ENCODE data around the gene TAL1.

The TAL1 gene

DNA sequence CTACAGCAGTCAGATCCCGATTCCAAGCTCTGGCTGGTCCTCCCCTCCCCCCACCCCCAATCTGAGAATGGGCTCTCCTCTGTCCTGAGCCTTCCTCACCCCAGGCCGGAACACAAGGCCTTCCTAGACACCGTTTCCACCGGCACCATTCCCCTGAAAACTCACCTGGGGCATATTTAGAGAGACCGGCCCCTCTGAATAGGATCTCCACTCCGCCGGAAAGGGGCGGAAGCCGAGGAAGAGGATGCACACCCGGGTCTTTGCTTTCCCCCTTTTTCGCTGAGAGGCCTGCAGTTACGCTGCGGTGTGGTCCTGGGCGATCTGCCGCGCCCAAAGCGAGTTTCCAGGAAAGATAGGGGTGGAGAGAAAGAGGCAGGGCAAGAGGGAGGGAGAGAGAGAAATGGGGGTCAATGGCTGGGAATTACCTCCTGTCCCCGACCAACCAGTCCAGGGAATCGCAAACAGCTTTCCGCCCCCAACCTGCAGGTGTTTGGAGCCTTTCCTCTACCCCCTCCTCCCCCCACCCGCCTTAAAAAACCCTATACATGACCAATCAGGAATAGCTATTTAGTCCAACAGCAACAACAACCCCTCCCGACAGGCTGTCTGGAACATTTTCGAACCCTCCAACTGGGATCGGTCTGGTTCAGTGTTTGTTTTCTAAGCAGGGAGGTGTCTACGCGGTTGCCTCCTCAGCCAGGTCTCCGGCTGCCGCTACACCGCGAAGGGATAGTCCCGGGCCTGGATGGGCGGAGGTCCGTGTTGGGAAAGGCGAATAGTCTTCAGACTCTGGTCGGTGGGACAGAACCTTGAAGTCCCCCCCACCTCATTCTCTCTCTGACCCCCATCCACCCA, 2.8 kb downstream of the TAL1 start:
- DNase-seq (ENCODE audit: low spot score), result no peak

DNA sequence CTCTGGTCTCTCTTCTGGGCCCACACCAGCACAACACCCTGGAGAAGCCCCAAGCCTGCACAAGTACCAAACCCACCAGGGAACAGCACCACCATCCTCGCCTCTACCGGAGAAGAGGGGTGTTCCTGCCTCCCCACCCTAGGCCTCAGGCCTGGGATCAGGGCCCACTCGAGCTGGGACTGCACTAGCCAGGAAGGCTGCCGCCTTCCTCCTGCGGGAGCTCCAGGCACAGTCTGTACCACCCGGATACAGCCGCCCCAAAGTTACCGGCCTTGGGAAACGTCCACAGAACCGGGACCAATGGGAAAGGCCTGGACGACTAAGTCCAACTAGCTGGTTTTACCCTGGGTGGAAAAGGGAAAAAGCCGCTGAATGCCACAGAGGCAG, 3.4 kb downstream of the TAL1 start:
- DNase-seq (ENCODE audit: low spot score), result no peak

DNA sequence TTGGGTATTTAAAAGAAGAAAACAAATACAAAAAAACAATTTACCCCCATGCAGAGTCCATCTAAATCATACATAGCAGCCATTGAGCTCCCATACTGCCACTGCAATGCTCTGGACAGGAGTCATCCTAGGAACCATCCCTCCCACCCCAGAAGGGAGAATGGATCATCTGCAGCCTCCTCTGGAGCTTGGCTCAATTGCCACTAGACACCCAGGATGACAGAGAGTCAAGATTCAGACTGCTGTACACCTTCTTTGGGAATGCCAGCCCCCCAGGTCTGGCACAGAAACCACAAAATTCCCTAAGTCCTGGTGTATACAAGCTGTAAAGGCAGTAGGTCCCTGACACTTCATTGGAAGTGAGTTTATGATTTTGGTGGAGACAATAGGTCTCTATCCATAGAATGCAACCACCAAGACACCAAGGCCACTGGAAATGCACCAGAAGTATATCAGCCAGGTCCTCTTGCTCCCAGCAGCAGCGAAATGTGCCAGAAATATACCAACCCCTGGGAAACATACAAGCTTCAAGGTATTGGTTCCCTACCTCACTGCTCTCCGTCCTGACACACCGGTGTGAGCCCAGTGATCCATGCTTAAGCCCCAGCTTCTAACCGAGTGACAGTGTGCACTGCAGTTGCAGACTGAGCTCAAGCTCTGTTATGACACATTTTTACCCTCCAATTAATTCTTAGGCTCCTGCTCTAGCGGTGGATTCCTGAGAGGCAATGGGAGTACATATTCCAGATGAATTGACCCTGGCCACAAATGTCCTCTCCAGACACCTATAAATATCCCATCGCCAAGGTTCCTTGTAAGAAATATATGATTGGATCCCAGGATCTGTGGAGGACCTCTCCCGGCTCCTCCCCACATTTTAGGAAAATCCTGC, 4.4 kb downstream of the TAL1 start:
- DNase-seq (ENCODE audit: low spot score), result no peak

DNA sequence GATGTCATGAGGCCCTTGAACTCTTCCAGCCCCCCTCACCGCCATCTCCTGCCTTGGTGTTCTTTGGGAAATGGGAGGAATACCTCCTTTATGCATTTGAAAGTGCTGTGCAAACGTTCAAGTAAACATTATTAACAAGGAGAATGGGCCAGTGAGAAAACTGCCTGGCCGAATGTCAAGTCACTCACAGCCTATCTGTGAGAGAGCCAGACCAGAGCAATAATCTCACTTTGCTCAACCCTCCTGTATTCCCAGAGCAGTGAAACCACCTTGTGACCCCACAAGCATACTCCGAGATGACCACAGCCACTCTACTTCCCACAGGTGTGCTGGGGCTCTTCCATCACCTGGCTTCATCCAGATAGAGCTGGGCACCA, 5.2 kb downstream of the TAL1 start:
- no peak for DNase-seq (ENCODE audit: low spot score)

DNA sequence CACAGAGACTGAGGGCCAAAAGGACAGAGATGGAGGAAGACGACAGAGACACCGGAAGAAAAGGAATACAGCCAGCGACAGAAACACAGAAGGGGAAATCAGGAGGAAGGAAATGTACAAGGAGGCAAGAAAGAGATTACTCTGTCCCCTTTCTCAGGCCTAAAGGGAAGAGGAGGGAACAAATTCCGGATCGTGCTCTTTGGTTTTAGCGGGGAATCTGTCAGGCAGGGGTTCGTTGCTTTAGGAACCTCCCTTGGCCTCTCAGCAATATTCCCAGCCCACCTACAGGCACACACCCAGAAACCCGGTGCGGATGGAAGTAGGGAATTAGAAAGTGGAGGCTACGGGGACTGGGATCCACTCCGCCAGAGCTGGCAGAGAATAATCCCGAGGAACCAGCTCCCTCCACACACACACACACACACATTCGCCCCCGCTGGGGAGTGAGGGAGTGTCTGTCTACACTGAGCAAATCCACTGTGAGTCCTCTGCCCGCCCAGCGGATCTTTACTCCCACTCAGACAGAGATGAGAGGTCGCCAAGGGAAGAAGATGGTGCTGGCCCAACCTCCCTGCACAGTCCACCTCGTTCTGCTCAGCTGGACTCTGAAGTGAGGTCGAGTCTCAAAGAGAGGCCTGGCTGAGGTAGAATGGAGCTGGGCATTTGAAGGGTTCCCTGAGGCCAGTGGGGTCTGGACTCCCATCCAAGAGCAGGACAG, 5.7 kb downstream of the TAL1 start:
- DNase-seq (ENCODE audit: low spot score), result no peak

DNA sequence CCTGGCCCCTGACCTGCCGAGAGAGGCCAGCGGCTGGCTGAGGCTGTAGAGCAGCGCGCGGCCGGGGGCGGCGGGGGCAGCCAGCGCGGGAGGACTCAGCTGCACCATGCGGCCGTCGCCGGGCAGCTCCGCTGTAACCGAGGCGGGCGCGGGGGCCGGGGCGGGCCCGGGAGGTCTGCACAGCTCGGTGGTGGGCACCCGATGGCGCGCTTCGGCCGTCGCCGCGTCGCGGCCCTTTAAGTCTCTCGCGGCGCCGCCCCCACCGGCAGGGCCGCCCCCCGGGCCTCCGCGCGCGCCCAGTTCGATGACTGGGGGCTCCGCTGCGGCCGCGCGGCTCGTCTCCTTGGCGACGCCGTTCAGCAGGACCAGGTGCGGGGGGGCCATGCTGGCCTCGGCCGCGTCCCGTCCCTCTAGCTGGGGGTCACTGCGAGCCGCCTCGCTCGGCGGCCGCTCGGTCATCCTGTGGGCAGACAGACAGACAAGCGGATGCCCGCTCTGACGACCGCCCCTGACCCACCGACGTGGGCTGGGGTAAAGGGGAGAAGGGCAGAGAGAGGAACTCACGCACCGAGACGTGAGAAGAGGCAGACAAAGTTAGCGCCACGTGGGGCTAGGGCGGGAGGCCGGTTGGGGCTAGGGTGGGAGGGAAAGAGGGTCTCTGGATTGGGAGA, 6.5 kb downstream of the TAL1 start:
- no peak for DNase-seq (ENCODE audit: low spot score)

DNA sequence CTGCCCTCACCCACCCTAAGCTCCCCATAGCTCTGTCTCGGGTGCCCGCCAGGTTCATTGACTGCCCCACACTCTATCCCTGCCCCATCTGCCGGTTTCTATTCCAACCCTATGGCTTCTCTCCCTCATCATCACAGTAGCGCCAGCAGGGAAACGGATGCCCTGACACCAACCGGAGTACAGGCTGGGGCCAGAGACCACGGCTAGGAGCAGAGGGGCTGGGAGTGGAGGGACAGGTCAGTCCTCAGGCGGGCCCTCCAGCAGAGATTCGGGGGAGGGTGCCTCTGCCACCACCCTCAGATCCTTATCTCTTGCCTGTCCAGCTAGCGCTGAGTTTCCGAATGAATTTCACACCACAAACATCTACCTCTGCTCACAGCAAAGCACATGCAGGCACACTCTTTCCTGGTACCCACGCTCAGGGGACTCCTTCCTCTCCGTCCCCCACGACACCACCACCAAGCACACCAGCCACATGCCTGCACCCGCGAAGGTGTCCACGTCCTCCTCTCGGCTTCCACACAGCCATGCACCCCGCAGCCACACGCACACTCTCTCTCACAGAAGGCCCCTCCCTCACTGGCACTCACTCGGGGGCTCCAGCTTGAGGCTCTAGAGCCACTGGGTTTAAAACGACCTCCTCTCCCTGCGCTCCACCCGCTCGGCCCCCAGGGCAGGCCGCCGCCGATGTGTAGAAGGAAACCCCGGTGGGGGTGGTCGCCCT, 7.2 kb downstream of the TAL1 start:
- DNase-seq (ENCODE audit: low spot score), result no peak

DNA sequence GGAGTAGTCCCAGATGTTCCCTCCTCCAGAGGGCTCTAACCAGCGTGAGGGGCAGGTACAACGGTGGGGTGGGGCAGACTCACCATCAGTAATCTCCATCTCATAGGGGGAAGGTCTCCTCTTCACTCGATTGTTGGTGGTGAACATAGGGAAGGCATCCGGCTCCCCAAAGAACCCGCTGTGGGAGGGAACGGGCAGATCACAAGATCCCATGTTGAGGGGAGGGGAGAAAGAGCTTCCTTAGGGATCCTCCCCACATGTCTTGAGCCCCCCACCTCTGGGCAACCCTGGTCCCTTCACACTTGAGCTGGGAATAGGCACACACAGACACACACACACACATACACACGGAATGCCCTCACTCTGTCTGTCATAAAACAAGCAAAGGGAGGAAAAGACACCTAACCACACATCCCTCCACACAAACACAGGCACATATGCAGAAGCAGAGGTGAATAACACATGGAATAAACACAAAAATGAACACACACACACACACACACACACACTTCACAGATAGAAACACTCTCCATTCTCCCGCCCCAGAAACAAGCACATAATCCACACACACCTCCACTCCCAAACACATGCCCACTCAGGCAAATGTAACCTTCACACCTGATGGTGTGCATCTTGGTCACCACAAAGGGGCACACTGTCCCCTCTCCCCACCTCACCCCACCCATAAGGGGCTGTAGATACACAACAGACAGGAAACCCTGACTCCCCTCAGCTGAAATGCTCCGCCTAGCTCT, 7.9 kb downstream of the TAL1 start:
- DNase-seq (ENCODE audit: low spot score), result no peak

DNA sequence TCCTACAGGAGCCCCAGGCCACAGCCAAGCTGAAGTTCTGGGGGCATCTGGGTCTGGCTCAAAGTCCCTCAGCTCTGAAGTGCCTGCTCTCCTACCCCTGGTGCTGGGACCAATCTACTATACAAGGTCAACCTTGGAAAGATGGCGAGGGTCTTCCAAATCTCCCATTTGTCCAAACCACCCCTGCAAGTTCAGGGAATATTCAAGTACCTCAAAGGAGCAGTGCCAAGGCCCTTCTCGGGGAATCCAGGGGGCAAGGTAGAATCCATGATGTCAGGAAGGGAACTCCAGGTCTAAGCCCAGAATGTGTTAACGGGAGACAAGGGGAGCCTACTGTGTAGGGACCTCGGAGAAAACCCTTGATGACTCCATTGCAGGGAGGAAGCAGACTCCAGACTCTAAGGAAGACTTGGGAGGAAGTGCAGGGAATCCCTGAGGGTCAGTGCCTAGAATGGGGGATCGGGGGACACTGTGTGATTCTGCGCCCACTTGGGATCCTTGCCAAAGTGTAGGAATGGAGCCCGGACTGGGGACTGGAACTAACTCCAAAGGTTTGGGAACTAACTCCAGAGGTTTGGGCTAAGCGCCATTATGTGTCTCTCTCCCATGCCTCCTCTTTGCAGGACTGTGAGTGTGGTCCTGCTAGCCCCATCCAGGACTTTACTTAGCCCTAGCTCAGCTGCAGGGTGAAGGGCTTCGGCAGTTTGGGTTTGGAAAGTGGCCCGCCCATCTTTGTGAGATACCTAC, 8.7 kb downstream of the TAL1 start:
- no peak for DNase-seq (ENCODE audit: low spot score)

DNA sequence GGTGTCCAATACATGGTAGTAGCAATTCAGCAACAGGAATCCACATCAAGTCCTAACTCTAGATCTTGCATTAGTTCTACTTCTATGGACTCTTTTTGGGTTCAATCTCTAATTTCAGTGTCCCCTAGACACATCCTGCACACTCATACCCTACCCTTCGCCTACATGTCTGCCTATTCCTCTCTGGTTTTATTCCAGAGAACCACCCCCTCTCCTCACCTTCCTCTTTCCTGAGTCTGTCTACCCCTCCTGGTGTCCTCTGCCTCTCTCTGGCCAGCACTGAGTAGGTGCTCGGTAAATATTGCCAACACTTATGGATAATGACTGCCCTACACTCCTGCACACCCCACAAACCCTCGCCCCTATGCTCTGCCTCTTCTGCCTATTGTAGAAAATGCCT, 9.5 kb downstream of the TAL1 start:
- no peak for DNase-seq (ENCODE audit: low spot score)

DNA sequence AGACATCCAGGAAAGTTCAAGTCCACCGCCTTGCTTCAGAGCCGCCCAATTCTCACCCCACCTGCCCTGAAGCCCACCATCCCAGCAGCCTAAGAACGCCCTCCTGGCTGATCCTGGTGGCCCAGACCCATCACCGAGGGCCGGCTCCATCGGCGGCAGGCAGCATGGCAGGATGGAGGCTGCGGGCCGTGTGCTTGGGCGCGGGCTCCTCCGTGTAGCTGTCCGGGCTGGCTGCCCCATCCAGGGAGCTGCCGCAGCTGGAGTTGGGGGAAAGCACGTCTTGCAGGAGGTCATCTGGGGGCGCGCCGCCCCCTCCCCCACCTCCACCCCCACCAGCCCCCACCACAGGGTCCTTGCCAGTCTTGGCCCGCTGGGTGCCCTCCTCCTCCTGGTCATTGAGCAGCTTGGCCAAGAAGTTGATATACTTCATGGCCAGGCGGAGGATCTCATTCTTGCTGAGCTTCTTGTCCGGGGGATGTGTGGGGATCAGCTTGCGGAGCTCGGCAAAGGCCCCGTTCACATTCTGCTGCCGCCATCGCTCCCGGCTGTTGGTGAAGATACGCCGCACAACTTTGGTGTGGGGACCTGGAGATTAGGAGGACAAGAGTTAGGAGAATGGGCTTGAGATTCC, 12.3 kb downstream of the TAL1 start:
- no peak for DNase-seq (ENCODE audit: low spot score)

DNA sequence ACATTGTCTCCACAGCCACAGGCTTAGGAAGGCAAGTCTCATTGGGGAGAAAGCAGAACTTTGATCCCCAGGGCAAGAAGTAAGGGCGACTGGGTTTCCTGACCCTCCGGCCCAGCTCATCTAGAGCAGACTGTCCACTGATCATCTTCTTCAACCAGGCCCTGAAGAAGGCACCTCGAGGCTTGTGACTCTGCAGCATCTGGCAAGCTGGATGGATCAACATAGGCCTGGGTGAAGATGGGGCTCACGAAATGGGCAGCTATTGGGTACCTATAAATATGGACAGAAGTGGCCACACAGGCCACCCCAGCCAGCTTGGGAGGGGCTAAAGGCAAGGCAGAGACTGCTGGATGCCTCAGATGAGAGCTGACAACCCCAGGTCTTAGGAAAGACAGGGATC, 13.0 kb downstream of the TAL1 start:
- no peak for DNase-seq (ENCODE audit: low spot score)

DNA sequence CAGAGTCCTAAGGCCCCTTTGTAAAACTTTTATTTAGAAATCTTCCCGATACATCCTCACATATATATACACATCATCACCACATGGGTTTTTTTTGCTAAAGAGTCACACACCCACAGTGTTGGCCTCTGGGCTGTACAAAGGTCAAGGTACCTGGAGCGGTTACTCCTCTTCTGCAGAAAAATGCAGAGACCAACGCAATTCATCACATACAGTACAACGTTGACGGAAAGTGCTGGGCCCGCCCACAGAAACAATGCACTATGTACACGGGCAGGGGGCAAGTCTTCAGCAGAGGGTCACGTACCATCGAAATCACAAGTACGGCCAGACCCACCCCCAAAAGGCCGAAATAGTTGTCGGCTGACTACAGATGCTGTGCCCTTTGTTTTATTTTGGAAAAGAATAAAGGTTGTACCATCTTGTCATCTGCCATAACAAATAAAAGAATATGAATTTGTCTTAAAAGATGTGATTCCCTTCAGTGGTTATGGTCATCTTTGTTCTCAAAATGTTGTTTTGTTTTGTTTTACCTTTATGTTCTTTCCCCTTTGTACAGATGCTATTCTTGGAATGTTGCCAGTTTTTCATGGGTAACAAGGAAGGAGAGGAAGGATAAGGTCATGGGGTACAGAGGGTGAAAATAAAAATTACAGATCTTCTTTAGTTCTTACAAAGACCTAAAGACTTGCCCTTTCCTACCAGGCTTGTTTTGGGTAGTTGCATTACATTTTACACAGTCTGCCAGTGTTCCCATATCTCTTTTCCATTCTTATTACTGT, 15.6 kb downstream of the TAL1 start:
- no peak for DNase-seq (ENCODE audit: low spot score)

DNA sequence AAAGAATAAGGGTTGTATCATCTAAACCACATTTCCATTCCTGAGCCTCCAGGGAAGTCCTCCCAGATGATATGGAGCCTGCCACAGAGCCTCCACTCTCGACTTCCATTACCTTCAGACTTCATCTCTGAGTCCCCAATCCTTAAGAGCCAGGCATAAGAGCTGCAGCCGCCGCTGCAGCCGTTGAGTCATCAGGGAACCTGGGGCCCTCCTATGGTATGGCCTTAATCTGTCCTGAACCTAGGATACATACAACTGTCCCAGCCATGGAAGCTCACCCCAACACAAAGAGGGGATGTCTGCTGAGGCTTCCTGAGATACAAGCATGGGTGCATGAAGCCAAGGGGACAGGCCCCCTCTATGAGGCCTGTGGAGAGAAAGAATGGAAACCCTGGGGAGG, 16.3 kb downstream of the TAL1 start:
- DNase-seq (ENCODE audit: low spot score), result no peak

DNA sequence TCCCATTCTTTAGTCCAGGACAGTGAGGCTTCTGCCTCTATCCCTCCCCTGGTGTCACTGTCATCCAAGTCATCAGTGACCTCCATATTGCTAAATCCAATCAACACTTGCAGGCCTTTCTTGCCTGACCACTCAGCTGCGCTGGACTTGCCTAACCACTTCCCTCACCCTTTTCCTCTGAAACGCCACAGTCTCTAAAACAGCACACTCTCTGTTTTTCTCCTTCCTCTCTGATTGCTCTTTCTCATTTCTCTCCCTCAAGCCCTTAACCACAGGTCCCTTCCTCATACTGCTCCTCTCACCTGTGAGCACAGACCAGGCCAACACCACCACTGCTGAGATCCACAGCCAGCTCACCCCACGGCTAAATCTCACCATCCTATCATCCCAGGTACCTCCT, 17.5 kb downstream of the TAL1 start:
- DNase-seq (ENCODE audit: low spot score), result no peak

DNA sequence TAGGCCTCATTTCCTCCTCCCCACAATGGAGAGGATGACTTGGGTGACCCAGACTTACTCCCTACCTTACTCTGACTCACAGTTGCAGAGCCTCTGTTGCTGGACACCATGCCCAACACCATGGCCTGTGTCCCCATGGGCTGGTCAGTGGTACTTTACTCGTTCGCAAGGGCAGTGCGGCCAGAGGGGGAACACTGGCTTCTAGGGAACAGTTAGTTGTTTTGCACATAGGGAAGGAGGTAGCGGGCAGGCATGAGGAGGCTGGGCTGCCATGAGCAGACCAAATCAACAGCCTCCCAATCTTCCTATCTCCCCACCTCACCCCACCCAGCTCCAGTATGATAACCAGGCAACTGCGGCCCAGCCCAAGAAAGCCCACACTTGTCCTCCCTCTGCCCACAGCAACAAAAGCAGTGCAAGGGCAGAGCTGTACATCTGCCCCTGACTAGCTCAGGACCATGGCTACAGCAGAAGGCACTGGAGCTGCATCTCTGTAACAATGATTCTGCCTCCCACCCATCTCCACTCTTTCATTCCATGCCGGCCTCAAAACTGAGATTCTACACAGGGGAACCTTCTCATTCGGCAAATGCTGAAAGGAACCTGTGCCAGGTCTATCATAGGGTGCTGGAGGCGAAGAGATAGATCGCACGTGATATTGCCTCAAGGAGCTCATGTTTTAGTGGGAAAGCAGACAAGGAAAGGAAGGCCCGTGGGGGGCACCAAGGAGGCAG, 18.6 kb downstream of the TAL1 start:
- no peak for DNase-seq (ENCODE audit: low spot score)

DNA sequence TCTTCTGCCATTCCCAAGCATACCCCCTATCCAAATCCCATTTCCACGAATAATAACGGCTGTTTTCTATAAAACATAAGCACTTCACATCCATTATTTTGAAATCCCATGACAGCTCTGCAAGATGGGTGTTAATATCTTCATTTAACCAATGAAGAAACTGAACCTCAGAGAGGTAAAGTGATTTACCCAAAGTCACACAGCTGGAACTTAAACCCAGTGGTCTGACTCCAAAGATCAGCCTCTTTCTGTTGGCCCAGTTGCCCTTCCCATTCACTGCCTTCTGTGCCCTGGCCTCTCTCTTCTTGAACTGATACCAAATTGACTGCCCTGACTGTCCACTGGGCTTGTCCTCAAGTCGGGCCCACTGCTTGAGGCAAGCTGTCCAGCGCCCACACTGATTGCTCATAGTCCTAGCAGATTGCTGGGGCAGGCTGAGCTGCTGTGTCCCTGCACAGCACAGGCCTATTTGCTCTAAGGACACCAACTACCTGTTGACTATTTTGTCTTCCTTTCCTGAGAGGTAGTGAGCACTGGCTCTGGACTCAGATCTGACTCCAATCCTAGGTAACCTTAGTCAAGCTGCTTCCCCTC, 19.3 kb downstream of the TAL1 start:
- DNase-seq (ENCODE audit: low spot score), result no peak

Data from activated CD4-positive, alpha-beta T cell treated with anti-CD3 and anti-CD28 coated beads, Interleukin-2, Interleukin-4, amounts not matched to agents 100 ng/mL and 50 ng/mL, durations not matched to agents 16 hours and 8 hours (primary cell).